ENCODE data around the gene SMIM30. TPM values are rescaled to one million over a fixed set of nuclear protein-coding genes. Genes with fewer than 3 reads are reported as not detected.

SMIM30 gene
- total RNA-seq, 1 experiment from 2014 or later = 32.3 TPM

- H3K27me3 Mint-ChIP-seq (ENCODE audit: insufficient read depth, unreplicated experiment) = no peaks in the 10 kb centered on the region
- no peak overlapping the region for H3K4me3 Mint-ChIP-seq (ENCODE audit: unreplicated experiment)
- ChIA-PET CTCF (interaction anchor here (0.6 to 0.9 kb wide), 3 partner anchors 50 to 212 kb away, joined by 3 to 4 read pairs (median 3); no protein-coding TSS in a partner anchor), POLR2A (interaction anchor here (1.3 kb wide), 1 partner anchor 27 kb away, joined by 4 read pairs; the partner anchor contains the start of gene GPR85)
- no TSS peak for BruUV-seq (replicated peaks)
- peaks cover 5% of the 10 kb centered on the region for H3K4me1 Mint-ChIP-seq (ENCODE audit: insufficient read depth, unreplicated experiment)
- H3K36me3 Mint-ChIP-seq (ENCODE audit: insufficient read depth, unreplicated experiment) = peaks cover 11% of the 10 kb centered on the region
- peak; percentile 16 for DNase-seq (ENCODE audit: unreplicated experiment)
- intact Hi-C loops (cut with micrococcal nuclease) = no loop called here
- no peaks in the 10 kb centered on the region for H3K9me3 Mint-ChIP-seq (ENCODE audit: unreplicated experiment)
- no peak overlapping the region for H3K27ac Mint-ChIP-seq (ENCODE audit: low read depth, unreplicated experiment)
- no peak for TF ChIP-seq CTCF (IDR thresholded peaks at IDR 0.05; ENCODE audit: unreplicated experiment)
These were observed 4.4 kb downstream of the SMIM30 start for GRCh38 chr7:113113912-113114311.

- H3K27ac Mint-ChIP-seq (ENCODE audit: low read depth, unreplicated experiment) = no peak overlapping the region
- H3K4me1 Mint-ChIP-seq (ENCODE audit: insufficient read depth, unreplicated experiment) = no peaks in the 10 kb centered on the region
- ChIA-PET POLR2A (interaction anchor here (0.5 kb wide), 1 partner anchor 320 kb away, joined by 4 read pairs; no protein-coding TSS in a partner anchor), CTCF (interaction anchor here (0.6 kb wide), 1 partner anchor 12 kb away, joined by 3 read pairs; no protein-coding TSS in a partner anchor)
- DNase-seq (ENCODE audit: unreplicated experiment) = no peak
- no peaks in the 10 kb centered on the region for H3K27me3 Mint-ChIP-seq (ENCODE audit: insufficient read depth, unreplicated experiment)
- no peaks in the 10 kb centered on the region for H3K9me3 Mint-ChIP-seq (ENCODE audit: unreplicated experiment)
- no TSS peak for BruUV-seq (replicated peaks)
- H3K4me3 Mint-ChIP-seq (ENCODE audit: unreplicated experiment) = no peak overlapping the region
- no peak for TF ChIP-seq CTCF (IDR thresholded peaks at IDR 0.05; ENCODE audit: unreplicated experiment)
- peaks cover 6% of the 10 kb centered on the region for H3K36me3 Mint-ChIP-seq (ENCODE audit: insufficient read depth, unreplicated experiment)
- intact Hi-C loops (cut with micrococcal nuclease) = no loop called here
These were observed 8.6 kb downstream of the SMIM30 start for GRCh38 chr7:113109718-113110117.

- DNase-seq (ENCODE audit: unreplicated experiment) = peak; percentile 32
- TF ChIP-seq CTCF (IDR thresholded peaks at IDR 0.05; ENCODE audit: unreplicated experiment) = no peak
- ChIA-PET POLR2A (interaction anchor here (1.0 kb wide), 1 partner anchor 23 kb away, joined by 3 read pairs; no protein-coding TSS in a partner anchor), CTCF (interaction anchor here (1.4 to 2.0 kb wide), 2 partner anchors 60 to 322 kb away, joined by 4 to 9 read pairs; no protein-coding TSS in a partner anchor)
- Mint-ChIP-seq H3K4me1 (ENCODE audit: insufficient read depth, unreplicated experiment) (no peaks in the 10 kb centered on the region), H3K4me3 (ENCODE audit: unreplicated experiment) (no peak overlapping the region), H3K27me3 (ENCODE audit: insufficient read depth, unreplicated experiment) (no peaks in the 10 kb centered on the region), H3K36me3 (ENCODE audit: insufficient read depth, unreplicated experiment) (no peaks in the 10 kb centered on the region), H3K27ac (ENCODE audit: low read depth, unreplicated experiment) (no peak overlapping the region), H3K9me3 (ENCODE audit: unreplicated experiment) (no peaks in the 10 kb centered on the region)
- intact Hi-C loops (cut with micrococcal nuclease) = no loop called here
- BruUV-seq (replicated peaks) = no TSS peak
These were observed 18.2 kb downstream of the SMIM30 start for GRCh38 chr7:113100121-113100603.

GRCh38 chr7:113099284-113099919, 19.0 kb downstream of the SMIM30 start:
- Mint-ChIP-seq H3K4me3 (ENCODE audit: unreplicated experiment) (no peak overlapping the region), H3K27me3 (ENCODE audit: insufficient read depth, unreplicated experiment) (no peaks in the 10 kb centered on the region), H3K27ac (ENCODE audit: low read depth, unreplicated experiment) (no peak overlapping the region), H3K4me1 (ENCODE audit: insufficient read depth, unreplicated experiment) (no peaks in the 10 kb centered on the region), H3K9me3 (ENCODE audit: unreplicated experiment) (no peaks in the 10 kb centered on the region), H3K36me3 (ENCODE audit: insufficient read depth, unreplicated experiment) (no peaks in the 10 kb centered on the region)
- ChIA-PET POLR2A (interaction anchor here (1.0 kb wide), 1 partner anchor 22 kb away, joined by 3 read pairs; no protein-coding TSS in a partner anchor), CTCF (interaction anchor here (0.6 to 2.0 kb wide), 2 partner anchors 18 to 60 kb away, joined by 4 to 9 read pairs; no protein-coding TSS in a partner anchor)
- no TSS peak for BruUV-seq (replicated peaks)
- intact Hi-C loops (cut with micrococcal nuclease) = no loop called here
- TF ChIP-seq CTCF (IDR thresholded peaks at IDR 0.05; ENCODE audit: unreplicated experiment) = no peak
- no peak for DNase-seq (ENCODE audit: unreplicated experiment)

Measured in MCF 10A (cell line).